HG03135 (cell line): Measurements from ENCODE around the gene MRPL41.
"Not testable (repeated sequence)": the region's sequence is repeated elsewhere in the genome, so short reads cannot be mapped to it uniquely, and the experiment has no call there.

Experiments used
- ATAC-seq: cut with Tn5 transposase; IDR thresholded peaks from one replicate; pipeline ENCODE4 v1.9.1; 2021; ENCODE audit warnings: mild to moderate bottlenecking, moderate library complexity; ENCODE audit not compliant: unreplicated experiment

MRPL41 gene

GRCh38 chr9:137551264-137552021 lies at the start of gene MRPL41:
Gene MRPL41 (plus strand): TSS chr9:137551879. CDS start chr9:137552082, 203 bp downstream.
- ATAC-seq: peak; percentile 74

DNA sequence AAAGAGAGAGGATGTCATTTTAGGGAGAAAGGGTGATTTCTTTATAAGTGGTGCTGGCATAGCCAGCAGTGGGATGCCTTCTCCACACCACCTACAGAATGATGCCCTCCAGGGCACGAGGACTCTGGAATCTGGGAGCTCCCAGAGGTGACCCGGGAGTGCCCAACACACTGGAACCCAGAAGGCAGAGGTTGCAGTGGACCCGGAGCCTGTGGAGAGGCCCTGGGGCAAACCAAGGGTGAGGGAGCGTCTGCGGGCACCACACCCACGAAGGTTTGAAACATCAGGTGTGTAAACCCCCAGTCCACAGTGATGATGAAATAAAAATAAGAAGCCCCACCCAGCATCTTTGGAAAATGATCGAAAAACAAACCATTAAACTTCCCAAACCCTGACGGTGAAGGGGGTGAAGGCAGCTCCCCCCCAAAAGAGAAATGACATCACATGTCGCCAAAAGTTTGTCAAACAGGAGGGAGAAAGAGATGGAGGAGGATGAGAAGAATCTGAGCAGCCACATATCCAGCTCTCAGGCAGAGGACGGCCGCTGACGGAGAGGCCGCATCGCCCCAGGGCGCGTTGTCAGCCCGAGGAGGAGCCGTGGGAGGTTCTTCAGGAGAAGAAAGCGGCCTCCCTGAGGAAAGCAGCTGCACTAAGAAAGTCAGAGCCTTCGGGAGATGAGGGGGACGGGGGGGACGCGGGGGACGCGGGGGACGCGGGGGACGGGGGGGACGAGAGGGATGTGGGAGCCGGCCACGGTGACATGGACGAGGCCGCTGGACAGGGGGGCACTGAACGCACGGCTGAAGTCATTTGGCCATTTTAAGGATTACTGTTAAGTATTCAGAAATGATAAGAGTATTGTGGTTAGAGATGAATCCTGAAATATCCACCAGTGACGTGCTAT lies 49.4 kb upstream of the MRPL41 start:
- no peak for ATAC-seq

- no peak for ATAC-seq
Measured at GRCh38 chr9:137504432-137504777, 47.3 kb upstream of the MRPL41 start.

GRCh38 chr9:137505421-137506140 lies 46.1 kb upstream of the MRPL41 start:
- ATAC-seq: no peak

GRCh38 chr9:137506274-137506673 lies 45.4 kb upstream of the MRPL41 start:
- no peak for ATAC-seq

GRCh38 chr9:137506702-137507171 lies 44.9 kb upstream of the MRPL41 start:
- ATAC-seq: no peak

DNA sequence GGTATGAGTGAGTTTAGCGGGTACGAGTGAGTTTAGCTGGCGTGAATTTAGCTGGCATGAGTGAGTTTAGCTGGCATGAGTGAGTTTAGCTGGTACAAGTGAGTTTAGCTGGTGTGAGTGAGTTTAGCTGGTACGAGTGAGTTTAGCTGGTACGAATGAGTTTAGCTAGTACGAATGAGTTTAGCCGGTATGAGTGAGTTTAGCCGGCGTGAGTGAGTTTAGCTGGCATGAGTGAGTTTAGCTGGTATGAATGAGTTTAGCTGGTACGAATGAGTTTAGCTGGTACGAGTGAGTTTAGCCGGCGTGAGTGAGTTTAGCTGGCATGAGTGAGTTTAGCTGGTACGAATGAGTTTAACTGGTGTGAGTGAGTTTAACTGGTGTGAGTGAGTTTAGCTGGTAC lies 42.5 kb upstream of the MRPL41 start:
- ATAC-seq: no peak

- not testable (repeated sequence) for ATAC-seq
Measured at GRCh38 chr9:137511126-137511525, 40.6 kb upstream of the MRPL41 start.

GRCh38 chr9:137511758-137512463 lies 39.8 kb upstream of the MRPL41 start:
- no peak for ATAC-seq

GRCh38 chr9:137513136-137513535 lies 38.5 kb upstream of the MRPL41 start:
- not testable (repeated sequence) for ATAC-seq

DNA sequence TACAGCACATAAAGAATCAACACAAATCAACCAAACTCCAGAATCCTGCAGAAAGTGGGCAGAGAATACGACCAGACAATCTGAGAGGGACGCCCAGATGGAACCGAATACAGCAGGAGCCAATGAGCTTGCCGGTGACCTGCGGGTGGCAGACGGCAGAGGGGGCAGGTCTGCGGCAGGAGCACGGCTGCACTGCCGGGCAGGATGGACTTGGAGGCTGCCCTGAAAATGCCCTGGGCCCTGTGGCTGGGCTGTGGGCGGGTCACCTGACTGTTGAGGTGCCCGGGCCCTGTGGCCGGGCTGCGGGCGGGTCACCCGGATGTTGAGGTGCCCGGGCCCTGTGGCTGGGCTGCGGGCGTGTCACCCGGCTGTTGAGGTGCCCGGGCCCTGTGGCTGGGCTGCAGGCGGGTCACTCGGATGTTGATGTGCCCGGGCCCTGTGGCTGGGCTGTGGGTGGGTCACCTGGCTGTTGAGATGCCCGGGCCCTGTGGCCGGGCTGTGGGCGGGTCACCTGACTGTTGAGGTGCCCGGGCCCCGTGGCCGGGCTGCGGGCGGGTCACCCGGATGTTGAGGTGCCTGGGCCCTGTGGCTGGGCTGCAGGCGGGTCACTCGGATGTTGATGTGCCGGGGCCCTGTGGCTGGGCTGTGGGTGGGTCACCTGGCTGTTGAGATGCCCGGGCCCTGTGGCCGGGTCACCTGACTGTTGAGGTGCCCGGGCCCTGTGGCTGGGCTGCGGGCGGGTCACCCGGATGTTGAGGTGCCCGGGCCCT lies 37.7 kb upstream of the MRPL41 start:
- ATAC-seq: not testable (repeated sequence)

DNA sequence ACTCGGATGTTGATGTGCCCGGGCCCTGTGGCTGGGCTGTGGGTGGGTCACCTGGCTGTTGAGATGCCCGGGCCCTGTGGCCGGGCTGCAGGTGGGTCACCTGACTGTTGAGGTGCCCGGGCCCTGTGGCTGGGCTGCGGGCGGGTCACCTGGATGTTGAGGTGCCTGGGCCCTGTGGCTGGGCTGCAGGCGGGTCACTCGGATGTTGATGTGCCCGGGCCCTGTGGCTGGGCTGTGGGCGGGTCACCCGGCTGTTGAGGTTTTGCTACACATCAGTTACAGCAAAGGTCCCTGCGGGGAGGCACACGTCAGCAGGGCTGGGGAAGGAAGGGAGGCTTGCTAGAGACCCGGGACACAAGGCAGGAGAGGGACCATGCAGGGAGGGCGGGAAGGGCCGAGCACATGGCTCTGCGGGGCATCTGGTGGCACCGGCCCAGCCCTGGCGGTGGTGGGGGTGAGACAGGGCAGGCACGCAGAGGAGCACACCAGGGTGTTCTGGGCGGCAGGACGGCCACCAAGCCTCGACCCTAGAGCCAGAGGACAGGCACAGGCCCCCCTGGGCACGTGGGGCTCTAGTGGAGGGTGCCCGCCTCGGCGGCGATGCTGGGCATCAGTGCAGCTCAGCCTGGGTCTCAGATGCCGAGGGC lies 36.9 kb upstream of the MRPL41 start:
- ATAC-seq: no peak

DNA sequence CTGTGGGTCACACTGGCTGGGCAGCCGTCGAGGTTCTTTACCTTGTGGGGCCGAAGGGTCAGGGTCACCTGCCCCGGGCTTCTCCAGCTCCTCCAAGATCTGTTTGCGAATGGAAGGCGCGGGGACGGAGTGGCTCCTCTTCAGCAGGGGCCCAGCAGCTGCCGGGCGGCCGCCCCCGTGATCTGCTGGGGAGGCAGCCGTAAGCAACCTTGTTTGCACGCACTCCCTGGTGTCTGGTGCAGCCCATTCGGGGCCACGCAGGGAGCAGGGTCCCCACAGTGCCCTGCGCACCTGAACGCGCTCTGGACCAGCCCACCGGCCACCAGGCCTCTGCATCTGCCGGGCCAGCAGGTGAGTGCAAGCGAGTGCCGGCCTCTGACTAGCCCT lies 36.3 kb upstream of the MRPL41 start:
- no peak for ATAC-seq

DNA sequence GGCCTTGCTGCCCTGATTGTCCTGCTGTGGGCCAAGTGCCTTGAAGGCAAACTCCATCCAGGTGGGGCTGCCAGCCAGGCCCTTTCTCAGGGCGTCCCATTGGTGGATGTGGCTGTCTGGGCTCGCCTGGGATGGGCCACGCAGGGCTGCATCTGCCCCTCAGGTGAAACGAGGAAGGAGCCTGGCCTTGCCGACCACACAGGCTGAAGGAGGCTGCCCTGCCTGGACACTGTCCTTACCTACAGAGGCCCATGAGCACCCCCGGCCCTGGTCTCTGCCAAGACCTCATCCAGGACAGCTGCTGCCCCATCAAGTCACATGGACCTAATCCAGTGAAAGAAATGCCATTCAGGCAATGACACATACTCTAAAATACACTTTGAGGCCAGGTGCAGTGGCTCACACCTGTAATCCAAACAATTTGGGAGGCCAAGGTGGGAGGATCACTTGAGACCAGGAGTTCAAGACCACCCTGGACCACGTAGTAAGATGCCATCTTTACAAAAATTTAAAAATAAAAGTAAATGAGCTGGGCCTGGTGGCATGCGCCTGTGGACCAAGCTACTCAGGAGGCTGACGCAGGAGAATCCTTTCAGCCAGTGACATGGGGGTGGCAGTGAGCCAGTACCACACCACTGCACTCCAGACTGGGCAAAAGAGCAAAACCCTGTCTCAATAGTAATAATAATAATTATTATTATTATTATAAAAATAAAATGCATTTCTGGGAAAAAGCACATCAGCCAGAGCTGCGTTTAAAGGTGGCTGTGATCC lies 35.3 kb upstream of the MRPL41 start:
- ATAC-seq: no peak

DNA sequence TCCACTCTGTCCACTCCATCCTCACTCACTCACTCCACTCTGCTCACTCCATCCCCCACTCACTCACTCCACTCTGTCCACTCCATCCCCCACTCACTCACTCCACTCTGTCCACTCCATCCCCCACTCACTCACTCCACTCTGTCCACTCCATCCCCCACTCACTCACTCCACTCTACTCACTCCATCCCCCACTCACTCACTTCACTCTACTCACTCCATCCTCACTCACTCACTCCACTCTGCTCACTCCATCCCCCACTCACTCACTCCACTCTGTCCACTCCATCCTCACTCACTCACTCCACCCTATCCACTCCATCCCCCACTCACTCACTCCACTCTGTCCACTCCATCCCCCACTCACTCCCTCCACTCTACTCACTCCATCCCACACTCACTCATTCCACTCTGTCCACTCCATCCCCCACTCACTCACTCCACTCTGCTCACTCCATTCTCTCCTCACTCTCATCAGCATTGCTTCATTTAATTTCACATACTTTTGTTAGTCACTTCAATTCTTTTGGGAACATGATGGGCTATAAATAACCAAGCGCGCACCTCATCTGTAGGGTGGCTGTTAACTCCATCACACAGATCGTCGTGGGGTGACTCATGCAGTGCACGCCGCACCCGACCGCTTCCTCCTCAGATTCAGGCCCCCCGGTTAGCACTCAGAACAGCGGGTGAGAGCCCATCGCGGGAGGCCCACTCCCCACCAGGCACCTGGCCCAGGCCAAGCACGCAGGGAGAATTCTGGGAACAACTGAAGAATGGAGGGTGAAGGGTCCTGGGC lies 32.8 kb upstream of the MRPL41 start:
- ATAC-seq: not testable (repeated sequence)

- ATAC-seq: no peak
Measured at GRCh38 chr9:137519553-137519952, 32.1 kb upstream of the MRPL41 start.

DNA sequence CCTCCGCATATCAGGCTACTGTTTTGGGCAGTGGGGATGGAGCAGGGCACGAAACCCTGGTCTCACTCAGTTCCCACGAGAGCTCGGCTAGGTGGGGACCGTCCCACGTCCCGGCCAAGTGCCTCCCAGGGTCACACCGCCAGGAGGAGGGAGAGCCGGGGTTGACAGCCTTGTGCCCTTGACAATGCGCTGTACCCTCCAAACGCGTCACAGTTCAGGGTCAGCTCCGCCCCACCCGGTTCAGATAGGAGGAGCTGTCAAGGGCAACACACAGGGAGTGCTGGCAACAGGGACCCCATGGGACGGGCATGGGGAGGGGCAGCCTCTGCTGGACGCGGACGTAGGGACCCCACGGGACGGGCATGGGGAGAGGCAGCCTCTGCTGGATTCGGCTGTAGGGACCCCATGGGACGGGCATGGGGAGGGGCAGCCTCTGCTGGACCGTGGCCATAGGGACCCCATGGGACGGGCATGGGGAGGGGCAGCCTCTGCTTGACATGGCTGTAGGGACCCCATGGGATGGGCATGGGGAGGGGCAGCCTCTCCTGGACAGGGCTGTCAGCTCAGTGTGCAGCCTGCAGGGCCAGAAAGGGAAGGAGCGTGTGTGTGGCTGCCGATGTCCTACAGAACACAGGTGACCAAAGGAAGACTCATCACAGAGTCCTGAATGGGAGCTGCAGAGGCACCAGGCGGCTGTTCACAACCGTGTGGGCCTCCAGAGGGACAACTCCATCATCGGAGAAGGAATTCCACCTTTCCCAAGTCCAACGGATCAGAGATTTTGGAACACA lies 30.9 kb upstream of the MRPL41 start:
- ATAC-seq: no peak
